Stomach smooth muscle (tissue), 2 donors: ENCODE measurements around the gene USP24.

ENCODE experiments used
- H3K27ac ChIP-seq: one replicate; pipeline ENCODE4 v1.7.0; 2013; ENCODE audit warnings: mild to moderate bottlenecking, low read length, inconsistent platforms
- H3K27me3 ChIP-seq, 2 donors: one replicate each; pipeline ENCODE4 v1.7.0; 2013; ENCODE audit warnings: low read length in 2 of 2; ENCODE audit not compliant: insufficient read depth in 2 of 2, control insufficient read depth in 1 of 2
- H3K36me3 ChIP-seq, 2 donors: one replicate each; pipeline ENCODE4 v1.7.0; 2013; ENCODE audit warnings: low read length in 2 of 2; ENCODE audit not compliant: control insufficient read depth in 2 of 2, insufficient read depth in 2 of 2
- H3K4me1 ChIP-seq: one replicate; pipeline ENCODE4 v1.7.0; 2013; ENCODE audit warnings: low read length; ENCODE audit not compliant: control insufficient read depth, insufficient read depth
- H3K4me3 ChIP-seq, 2 donors: one replicate each; pipeline ENCODE4 v1.7.0; 2013; ENCODE audit warnings: low read length in 2 of 2
- H3K9ac ChIP-seq, 2 donors: one replicate each; pipeline ENCODE4 v1.7.0; 2013; ENCODE audit warnings: low read length in 2 of 2, mild to moderate bottlenecking in 1 of 2
- H3K9me3 ChIP-seq, 2 donors: one replicate each; pipeline ENCODE4 v1.7.0; 2013; ENCODE audit warnings: low read length in 2 of 2; ENCODE audit not compliant: control insufficient read depth in 2 of 2
- donor health status: healthy.
- donor health status: Pancreatic carcinoma.

USP24 gene

DNA sequence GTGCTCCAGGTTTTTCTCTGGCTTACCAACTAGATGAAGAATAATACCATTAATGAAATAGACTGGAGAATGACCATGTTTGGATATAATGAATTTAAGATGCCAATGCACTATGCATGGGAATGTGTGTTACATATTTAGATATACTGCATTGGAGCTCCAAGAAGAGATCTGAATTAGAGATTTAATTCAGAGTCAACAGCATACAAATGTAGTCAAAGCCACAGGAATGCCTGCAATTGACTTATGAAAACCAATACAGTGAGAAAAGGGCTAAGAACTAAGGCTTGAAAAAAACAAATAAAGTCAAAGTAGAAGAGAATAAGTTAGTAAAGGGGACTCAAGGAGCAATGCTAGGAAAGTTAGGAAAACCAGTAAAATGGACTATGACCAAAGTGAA is 59.1 kb downstream of the USP24 start:
- Histone ChIP-seq H3K9me3 (no peaks in the 10 kb centered on the region), H3K27ac (no peak overlapping the region), H3K9ac (no peak overlapping the region), H3K4me3 (no peak overlapping the region), H3K4me1 (no peaks in the 10 kb centered on the region), H3K36me3 (peaks cover 19 to 34% of the 10 kb centered on the region in 2 donors), H3K27me3 (no peaks in the 10 kb centered on the region)

DNA sequence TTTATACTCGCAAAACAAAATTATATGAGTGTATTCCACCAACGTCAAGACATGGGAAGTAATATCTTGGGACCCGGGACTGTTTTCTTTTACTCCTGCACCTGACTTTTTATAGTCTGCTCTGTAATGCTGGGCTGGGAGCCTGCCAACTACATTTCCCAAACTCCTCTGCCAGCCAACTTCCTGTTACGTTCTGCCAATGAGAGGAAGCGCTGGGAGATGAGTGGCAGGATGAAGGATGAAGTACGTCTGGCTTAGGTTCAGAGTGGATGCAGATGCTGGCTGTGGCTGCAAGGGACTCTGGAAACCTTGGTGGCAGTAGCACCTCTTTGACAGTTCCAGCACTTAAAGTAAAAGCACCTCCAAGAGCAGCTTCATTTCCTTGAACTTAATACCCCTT is 59.6 kb downstream of the USP24 start:
- no peaks in the 10 kb centered on the region for H3K27me3 ChIP-seq
- H3K36me3 ChIP-seq: peaks cover 19 to 34% of the 10 kb centered on the region in 2 donors
- no peaks in the 10 kb centered on the region for H3K9me3 ChIP-seq
- no peak overlapping the region for H3K4me3 ChIP-seq
- no peaks in the 10 kb centered on the region for H3K4me1 ChIP-seq
- no peak overlapping the region for H3K9ac ChIP-seq
- no peak overlapping the region for H3K27ac ChIP-seq

DNA sequence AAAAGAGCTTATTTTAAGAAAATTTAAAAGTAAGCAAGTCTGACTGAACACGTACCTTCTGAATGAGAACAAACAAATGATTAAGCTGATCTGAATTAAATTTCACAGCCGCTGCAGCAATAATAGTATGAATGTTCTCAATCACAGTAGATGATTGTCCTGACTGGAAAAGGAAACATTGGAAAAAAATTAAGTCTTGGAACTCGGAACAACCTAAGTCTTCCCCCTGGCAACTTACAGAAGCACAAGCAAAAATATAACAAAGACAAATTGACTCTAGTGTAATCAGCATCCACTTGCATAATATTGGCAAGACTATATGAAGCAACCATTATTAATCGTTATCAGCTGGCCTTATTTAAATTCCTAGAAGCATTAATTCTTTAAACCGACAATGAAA is 60.5 kb downstream of the USP24 start:
- Histone ChIP-seq H3K27me3 (no peaks in the 10 kb centered on the region), H3K4me3 (no peak overlapping the region), H3K36me3 (peaks cover 16 to 34% of the 10 kb centered on the region in 2 donors), H3K27ac (no peak overlapping the region), H3K9ac (no peak overlapping the region), H3K4me1 (no peaks in the 10 kb centered on the region), H3K9me3 (no peaks in the 10 kb centered on the region)

DNA sequence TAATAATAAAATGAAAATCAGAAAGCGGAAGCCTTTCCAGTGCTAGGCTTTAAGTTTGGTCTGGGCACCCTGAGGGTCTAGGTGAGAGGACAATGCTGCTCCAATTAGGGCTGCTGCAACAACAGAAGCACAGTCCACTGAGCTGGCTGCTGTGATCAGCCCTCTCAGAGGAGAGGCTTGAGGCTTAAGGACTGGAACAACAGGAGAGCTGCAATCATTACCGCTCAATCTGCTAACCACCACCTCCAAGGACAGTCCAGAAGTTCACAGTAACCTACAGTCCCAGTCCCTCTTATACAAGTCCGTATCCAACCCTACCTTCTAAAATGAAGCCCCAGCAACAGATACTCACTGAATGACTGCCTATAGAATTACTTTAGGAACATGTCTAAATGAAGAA is 62.1 kb downstream of the USP24 start:
- no peaks in the 10 kb centered on the region for H3K9me3 ChIP-seq
- peaks cover 14 to 21% of the 10 kb centered on the region in 2 donors for H3K36me3 ChIP-seq
- no peak overlapping the region for H3K9ac ChIP-seq
- H3K27ac ChIP-seq: no peak overlapping the region
- H3K27me3 ChIP-seq: no peaks in the 10 kb centered on the region
- no peaks in the 10 kb centered on the region for H3K4me1 ChIP-seq
- H3K4me3 ChIP-seq: no peak overlapping the region

DNA sequence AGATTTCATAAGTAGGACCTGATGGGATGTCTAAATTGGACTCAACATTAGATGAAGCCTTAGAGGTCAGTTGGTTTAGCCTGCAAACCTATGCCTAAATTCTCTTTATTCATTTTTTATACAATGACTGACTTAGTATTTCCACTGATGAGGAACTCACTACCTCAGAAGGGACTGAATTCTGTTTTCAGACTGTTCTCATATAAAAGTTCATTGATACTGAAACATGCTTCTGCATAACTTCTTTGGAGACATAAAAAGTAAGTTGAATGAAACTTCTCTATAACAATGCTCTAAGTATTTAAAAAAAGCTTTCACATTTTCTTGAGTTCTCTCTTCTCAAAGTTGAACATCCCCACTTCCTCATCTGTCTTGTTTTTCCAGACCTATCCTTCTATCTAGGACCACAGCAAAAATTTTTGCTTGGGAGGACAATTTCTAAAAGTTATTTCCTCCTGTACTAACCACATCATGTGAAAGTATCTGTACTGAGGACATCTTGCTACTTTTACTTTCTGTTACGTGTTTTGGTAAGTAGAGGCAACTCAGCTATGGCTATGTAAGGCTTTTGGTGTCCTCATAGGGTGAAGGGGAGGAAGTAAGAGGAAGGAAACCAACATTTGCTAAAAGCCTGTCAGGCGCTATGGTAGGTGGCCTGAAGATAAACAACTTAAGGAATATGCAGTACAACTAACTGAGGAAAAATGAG is 64.1 kb downstream of the USP24 start:
- Histone ChIP-seq H3K27me3 (no peaks in the 10 kb centered on the region), H3K36me3 (peaks cover 9 to 11% of the 10 kb centered on the region in 2 donors), H3K4me1 (no peaks in the 10 kb centered on the region), H3K9ac (no peak overlapping the region), H3K4me3 (no peak overlapping the region), H3K9me3 (no peaks in the 10 kb centered on the region), H3K27ac (no peak overlapping the region)

DNA sequence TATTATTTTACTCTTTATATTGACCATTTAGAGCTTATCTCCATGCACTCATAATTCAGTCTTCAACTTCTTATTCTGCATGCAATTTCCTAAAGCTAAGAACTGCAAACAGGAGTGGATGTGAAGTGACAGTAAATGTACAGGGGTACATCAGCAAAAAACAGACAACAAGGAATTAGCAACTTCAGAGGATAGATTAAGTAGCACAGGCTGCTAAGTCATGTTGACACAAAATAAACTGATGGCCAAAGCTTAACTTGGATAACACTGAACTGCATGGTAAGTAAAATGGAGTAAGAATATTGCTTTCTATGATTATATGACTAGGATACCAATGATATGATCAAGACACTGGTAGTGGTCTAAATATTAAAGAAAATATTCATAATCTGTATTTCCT is 66.5 kb downstream of the USP24 start:
- Histone ChIP-seq H3K27ac (no peak overlapping the region), H3K27me3 (no peaks in the 10 kb centered on the region), H3K36me3 (peaks cover 10 to 12% of the 10 kb centered on the region in 2 donors), H3K9me3 (no peaks in the 10 kb centered on the region), H3K9ac (no peak overlapping the region), H3K4me3 (no peak overlapping the region), H3K4me1 (no peaks in the 10 kb centered on the region)

DNA sequence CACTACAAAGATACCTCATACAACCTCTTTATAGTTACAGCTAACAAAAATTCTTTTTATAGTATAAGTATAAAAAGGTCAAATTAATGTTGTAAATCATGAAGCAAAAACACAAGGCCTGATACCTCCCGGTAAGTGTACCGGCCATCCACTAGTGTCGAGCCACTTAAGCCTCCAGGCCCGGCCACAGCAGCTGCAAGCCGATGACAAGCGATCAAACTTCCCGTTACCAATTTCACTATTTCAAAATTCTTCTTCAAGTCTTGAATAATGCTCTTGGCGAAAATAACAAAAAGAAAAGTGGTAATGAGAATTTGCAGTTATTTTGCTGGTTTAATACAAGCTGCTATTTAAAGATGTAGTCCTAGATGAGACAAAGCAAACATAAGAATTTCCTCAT is 67.6 kb downstream of the USP24 start:
- Histone ChIP-seq H3K36me3 (peaks cover 6% of the 10 kb centered on the region in 2 donors), H3K27me3 (no peaks in the 10 kb centered on the region), H3K4me1 (no peaks in the 10 kb centered on the region), H3K9ac (no peak overlapping the region), H3K9me3 (no peaks in the 10 kb centered on the region), H3K4me3 (no peak overlapping the region), H3K27ac (no peak overlapping the region)

DNA sequence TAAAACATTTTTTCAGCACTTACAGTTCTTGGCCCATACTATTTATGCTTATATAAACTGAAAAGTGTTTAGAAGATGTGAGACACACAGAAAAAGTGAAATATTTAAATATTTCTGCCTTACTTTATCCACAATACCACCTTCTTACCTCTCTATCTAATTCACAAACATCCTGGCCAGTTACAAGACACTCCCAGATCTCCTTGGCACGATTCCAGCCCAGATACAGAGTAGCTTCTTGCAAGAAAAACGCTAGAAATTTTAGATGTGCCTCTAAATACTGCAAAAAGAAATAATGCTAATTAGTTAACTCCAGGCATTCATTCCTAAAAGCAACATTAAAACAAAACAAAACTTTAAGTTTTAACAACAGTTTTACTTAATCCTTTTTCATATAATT is 68.4 kb downstream of the USP24 start:
- peaks cover 9% of the 10 kb centered on the region in 2 donors for H3K36me3 ChIP-seq
- no peaks in the 10 kb centered on the region for H3K9me3 ChIP-seq
- no peak overlapping the region for H3K27ac ChIP-seq
- no peak overlapping the region for H3K4me3 ChIP-seq
- no peak overlapping the region for H3K9ac ChIP-seq
- H3K4me1 ChIP-seq: no peaks in the 10 kb centered on the region
- H3K27me3 ChIP-seq: no peaks in the 10 kb centered on the region

DNA sequence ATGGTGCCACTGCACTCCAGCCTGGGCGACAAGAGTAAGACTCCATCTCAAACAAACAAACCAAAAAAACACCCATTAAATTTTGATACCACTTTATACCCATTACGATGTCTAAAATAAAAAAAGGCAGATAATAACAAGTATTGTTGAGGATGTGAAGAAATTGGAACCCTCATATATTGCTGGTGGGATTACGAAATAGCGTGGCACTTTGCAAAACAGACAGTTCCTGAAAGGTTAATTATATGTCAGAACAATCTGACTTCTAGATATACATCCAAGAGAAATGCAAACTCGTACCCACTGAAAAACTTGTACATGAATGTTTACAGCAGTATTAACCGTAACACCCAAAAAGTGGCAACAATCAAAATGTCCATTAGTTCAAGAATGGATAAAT is 70.3 kb downstream of the USP24 start:
- Histone ChIP-seq H3K27ac (no peak overlapping the region), H3K4me3 (no peak overlapping the region), H3K4me1 (no peaks in the 10 kb centered on the region), H3K36me3 (peaks cover 13 to 15% of the 10 kb centered on the region in 2 donors), H3K9me3 (no peaks in the 10 kb centered on the region), H3K27me3 (no peaks in the 10 kb centered on the region), H3K9ac (no peak overlapping the region)

DNA sequence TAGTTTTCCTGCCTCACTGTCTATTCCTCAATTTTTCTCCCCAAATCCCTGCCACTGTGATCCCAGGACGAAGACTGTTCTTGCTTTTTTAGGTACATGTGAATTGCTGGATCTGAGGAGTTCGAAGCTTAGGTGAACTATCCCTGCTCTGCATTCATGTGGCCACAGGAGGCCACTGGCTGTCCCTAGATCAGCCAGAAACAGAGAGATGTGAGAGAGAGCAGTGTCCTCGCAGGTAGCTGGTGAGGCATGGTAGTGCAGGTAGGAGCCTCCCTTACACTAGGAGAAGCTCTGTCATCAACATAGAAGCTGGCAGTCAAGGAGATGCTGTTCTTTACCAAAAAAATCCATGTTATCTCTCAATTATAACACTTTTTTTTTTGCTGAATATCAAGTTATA is 71.5 kb downstream of the USP24 start:
- Histone ChIP-seq H3K27ac (no peak overlapping the region), H3K4me3 (no peak overlapping the region), H3K9ac (no peak overlapping the region), H3K27me3 (no peaks in the 10 kb centered on the region), H3K9me3 (no peaks in the 10 kb centered on the region), H3K4me1 (no peaks in the 10 kb centered on the region), H3K36me3 (peaks cover 14 to 19% of the 10 kb centered on the region in 2 donors)

DNA sequence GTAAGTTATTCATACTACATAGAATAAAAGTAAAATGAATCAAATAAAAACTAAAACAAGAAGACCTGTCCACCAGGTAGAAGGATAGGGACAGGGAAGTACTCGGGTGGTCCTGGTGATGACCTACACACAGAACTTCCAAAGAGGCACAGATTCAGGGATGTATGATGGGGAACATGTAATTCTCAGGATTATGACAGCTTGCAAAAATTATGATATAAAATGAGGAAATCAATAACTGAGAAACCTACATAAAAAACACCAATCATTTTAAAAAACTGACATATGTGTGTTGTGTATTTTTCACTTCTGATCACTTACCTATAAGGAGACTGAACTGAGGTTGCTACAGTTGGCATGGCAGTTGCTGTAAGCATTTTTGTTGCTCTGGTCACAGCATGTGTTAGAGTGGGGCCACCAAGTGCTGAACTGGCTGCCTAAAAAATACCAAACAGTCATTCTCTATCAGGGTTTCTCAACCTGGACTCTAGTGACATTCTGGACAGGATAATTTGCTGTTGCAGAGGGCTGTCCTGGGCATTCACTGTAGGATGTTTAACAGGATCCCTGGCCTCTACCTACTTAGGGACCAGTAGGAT is 73.8 kb downstream of the USP24 start:
- Histone ChIP-seq H3K9ac (no peak overlapping the region), H3K4me1 (no peaks in the 10 kb centered on the region), H3K9me3 (no peaks in the 10 kb centered on the region), H3K27ac (no peak overlapping the region), H3K36me3 (peaks cover 34 to 42% of the 10 kb centered on the region in 2 donors), H3K4me3 (no peak overlapping the region), H3K27me3 (no peaks in the 10 kb centered on the region)
